Measurements from ENCODE around the gene MEAK7. TPM values are rescaled to one million over a fixed set of nuclear protein-coding genes. Genes with fewer than 3 reads are reported as not detected.

Gene MEAK7
- total and polyA plus RNA-seq, 2 of the 4 experiments (the other 2 are of a cell fraction): 27.4 to 39.0 TPM

- Histone ChIP-seq H4K20me1 (ENCODE audit: insufficient read depth, low read length) (peaks cover 16% of the 10 kb centered on the region; the same call in 1 of the 2 replicates), H4K91ac (ENCODE audit: insufficient read depth, low read depth, low read length) (no peak overlapping the region), H3K27ac (ENCODE audit: insufficient read depth, low read length) (no peak overlapping the region), H2BK20ac (ENCODE audit: low read depth, low read length) (no peak overlapping the region), H3K4me3 (ENCODE audit: insufficient read depth, low read depth, low read length) (no peak overlapping the region), H3K14ac (replicated peaks; ENCODE audit: low read depth, low read length) (no peak overlapping the region), H3K9me3 (ENCODE audit: control insufficient read depth, insufficient read depth, low read length) (peaks cover 2% of the 10 kb centered on the region; the same call in 1 of the 2 replicates), H2AFZ (replicated peaks; ENCODE audit: low read length, poor library complexity) (no peak overlapping the region), H3K4me2 (ENCODE audit: low read depth, low read length) (no peak overlapping the region), H3K4ac (ENCODE audit: low read depth, low read length) (no peak overlapping the region), H3K9ac (ENCODE audit: low read depth, low read length) (no peak overlapping the region), H2BK120ac (ENCODE audit: low read depth, low read length) (no peak overlapping the region), H2AK5ac (ENCODE audit: low read depth, low read length) (no peak overlapping the region), H3K56ac (ENCODE audit: extremely low read depth, insufficient read depth, low read length) (no peak overlapping the region), H2AK9ac (replicated peaks; ENCODE audit: low read depth, low read length, poor library complexity) (no peak overlapping the region), H3K9me1 (ENCODE audit: insufficient read depth, low read length) (peaks cover 28% of the 10 kb centered on the region), H3K23ac (ENCODE audit: low read depth, low read length) (no peak overlapping the region), H3K36me3 (ENCODE audit: control insufficient read depth, insufficient read depth, low read length) (peaks cover 53% of the 10 kb centered on the region), H4K5ac (ENCODE audit: low read depth, low read length) (no peak overlapping the region), H3K4me1 (ENCODE audit: control insufficient read depth, insufficient read depth, low read length) (peaks cover 9% of the 10 kb centered on the region), H3K27me3 (ENCODE audit: control insufficient read depth, insufficient read depth, low read length) (no peaks in the 10 kb centered on the region), H2BK15ac (ENCODE audit: low read depth, low read length) (no peak overlapping the region), H3K79me1 (ENCODE audit: low read depth in 1 of 2, low read length in 2 of 2) (peaks cover 44 to 80% of the 10 kb centered on the region in 2 experiments), H3K18ac (ENCODE audit: low read depth, low read length) (no peak overlapping the region), H4K8ac (ENCODE audit: low read depth in 2 of 2, low read length in 2 of 2) (no peak overlapping the region), H2BK5ac (ENCODE audit: low read depth, low read length, poor library complexity, severe bottlenecking) (no peak overlapping the region)
- ATAC-seq (ENCODE audit: low read depth) (no peak), DNase-seq (no peak)
- dilution Hi-C loops (cut with HindIII; ENCODE audit: low sequenced_read_pairs, unreplicated experiment): no loop called here
- no TSS peak for BruUV-seq (replicated peaks)
- no peak for TF ChIP-seq CEBPB (IDR thresholded peaks at IDR 0.05; ENCODE audit: low read depth, low read length)
- TF ChIP-seq RFX5 (IDR thresholded peaks at IDR 0.05; ENCODE audit: low read depth, low read length): no peak
- in situ Hi-C loops (cut with MboI; ENCODE audit: low sequenced_read_pairs): loop anchor here (25.0 kb wide), 1 partner anchor 536 kb away; the partner anchor contains the start of genes NECAB2 and OSGIN1
- no CpG with 5 or more reads among the region's 2 CpGs for WGBS, 2 experiments (ENCODE audit: extremely low coverage in 2 of 2, insufficient read length in 1 of 2)
- CTCF ChIA-PET: no interaction called here
- POLR2A ChIA-PET (ENCODE audit: unreplicated experiment): no interaction called here
- intact Hi-C loops (cut with micrococcal nuclease): no loop called here
These were observed 6.2 kb downstream of the MEAK7 start for GRCh38 chr16:84498223-84498610.
